DMS53 (cell line): ENCODE data around the gene PALLD.
"Not testable (repeated sequence)": the region's sequence is repeated elsewhere in the genome, so short reads cannot be mapped to it uniquely, and the experiment has no call there.

Experiments used
- DNase-seq: peaks from one replicate; lab custom pipeline; 2025; lab: John Stamatoyannopoulos, UW

Gene PALLD

GRCh38 chr4:168796362-168797106 lies 299.7 kb downstream of the PALLD start:
- DNase-seq, result peak; percentile 92

GRCh38 chr4:168797194-168797593 lies 300.3 kb downstream of the PALLD start:
- DNase-seq, result peak; percentile 38

- DNase-seq, result no peak
Measured at GRCh38 chr4:168797738-168798375, 301.0 kb downstream of the PALLD start.

- DNase-seq, result no peak
Measured at GRCh38 chr4:168800926-168801325, 304.1 kb downstream of the PALLD start.

- no peak for DNase-seq
Measured at GRCh38 chr4:168802222-168802621, 305.4 kb downstream of the PALLD start.

GRCh38 chr4:168803052-168803451 lies 306.2 kb downstream of the PALLD start:
- not testable (repeated sequence) for DNase-seq

GRCh38 chr4:168803732-168804131 lies 306.9 kb downstream of the PALLD start:
- no peak for DNase-seq

GRCh38 chr4:168804146-168804545 lies 307.3 kb downstream of the PALLD start:
- DNase-seq, result no peak

- no peak for DNase-seq
Measured at GRCh38 chr4:168805341-168805740, 308.5 kb downstream of the PALLD start.

- DNase-seq, result not testable (repeated sequence)
Measured at GRCh38 chr4:168806247-168806646, 309.4 kb downstream of the PALLD start.

GRCh38 chr4:168811207-168811606 lies 314.4 kb downstream of the PALLD start:
- DNase-seq, result no peak

- no peak for DNase-seq
Measured at GRCh38 chr4:168811786-168812651, 315.2 kb downstream of the PALLD start.

- no peak for DNase-seq
Measured at GRCh38 chr4:168812806-168813205, 316.0 kb downstream of the PALLD start.

- DNase-seq, result no peak
Measured at GRCh38 chr4:168813890-168814289, 317.0 kb downstream of the PALLD start.

GRCh38 chr4:168815379-168816345 lies 318.8 kb downstream of the PALLD start:
- DNase-seq, result no peak

- DNase-seq, result peak; percentile 11
Measured at GRCh38 chr4:168817370-168817769, 320.5 kb downstream of the PALLD start.

GRCh38 chr4:168822481-168822880 lies 325.6 kb downstream of the PALLD start:
- no peak for DNase-seq

GRCh38 chr4:168825975-168826374 lies 329.1 kb downstream of the PALLD start:
- no peak for DNase-seq

GRCh38 chr4:168826620-168827019 lies 329.8 kb downstream of the PALLD start:
- no peak for DNase-seq

- peak; percentile 18 for DNase-seq
Measured at GRCh38 chr4:168830777-168831512, 334.1 kb downstream of the PALLD start.

GRCh38 chr4:168831585-168831918 lies 334.7 kb downstream of the PALLD start:
- DNase-seq, result peak; percentile 36
